Nephron (organoid): ENCODE data around the gene RASL11B.

ENCODE experiments used
- H3K27ac Mint-ChIP-seq, 3 experiments: 2 replicates each; pipeline ENCODE4 v1.8.0; 2020; ENCODE audit warnings: mixed read lengths in 3 of 3, mild to moderate bottlenecking in 2 of 3, moderate library complexity in 1 of 3
- H3K27me3 Mint-ChIP-seq: 2 replicates; pipeline ENCODE4 v1.8.0; 2021; ENCODE audit warnings: low read depth, mild to moderate bottlenecking, moderate library complexity, mixed read lengths
- H3K36me3 Mint-ChIP-seq: 2 replicates; pipeline ENCODE4 v1.8.0; 2020; ENCODE audit warnings: low read depth, mixed read lengths
- H3K4me1 Mint-ChIP-seq: 2 replicates; pipeline ENCODE4 v1.8.0; 2020; ENCODE audit warnings: mixed read lengths
- H3K4me3 Mint-ChIP-seq, 3 experiments: 2 replicates each; pipeline ENCODE4 v1.8.0; 2020; ENCODE audit warnings: mild to moderate bottlenecking in 3 of 3, mixed read lengths in 3 of 3, moderate library complexity in 2 of 3
- H3K9me3 Mint-ChIP-seq: 2 replicates; pipeline ENCODE4 v1.8.0; 2020; ENCODE audit warnings: mixed read lengths
- CTCF ChIP-seq, 3 experiments: fragments of 200-600 bp; sonication (generic); IDR thresholded peaks; one replicate each; pipeline ENCODE4 v1.5.0; 2021; ENCODE audit warnings: antibody characterized with exemption in 3 of 3; ENCODE audit not compliant: unreplicated experiment in 3 of 3

Gene RASL11B

GRCh38 chr4:52850406-52851124 is 11.6 kb upstream of the RASL11B start:
- Mint-ChIP-seq H3K36me3 (no peaks in the 10 kb centered on the region), H3K27me3 (no peaks in the 10 kb centered on the region), H3K9me3 (no peaks in the 10 kb centered on the region), H3K4me1 (peaks cover 64% of the 10 kb centered on the region), H3K4me3 (no peak overlapping the region), H3K27ac (peak overlapping the region in 2 of 3 experiments; percentile 34 to 74)
- TF ChIP-seq CTCF (IDR thresholded peaks at IDR 0.05; ENCODE audit: unreplicated experiment in 3 of 3), result no peak

GRCh38 chr4:52852041-52852440 is 10.1 kb upstream of the RASL11B start:
- peaks cover 3% of the 10 kb centered on the region for H3K9me3 Mint-ChIP-seq
- TF ChIP-seq CTCF (IDR thresholded peaks at IDR 0.05; ENCODE audit: unreplicated experiment in 3 of 3), result no peak
- no peaks in the 10 kb centered on the region for H3K36me3 Mint-ChIP-seq
- peaks cover 63% of the 10 kb centered on the region for H3K4me1 Mint-ChIP-seq
- peak overlapping the region in 2 of 3 experiments; percentile 44 to 49 for H3K27ac Mint-ChIP-seq
- no peak overlapping the region for H3K4me3 Mint-ChIP-seq
- H3K27me3 Mint-ChIP-seq, result no peaks in the 10 kb centered on the region

DNA sequence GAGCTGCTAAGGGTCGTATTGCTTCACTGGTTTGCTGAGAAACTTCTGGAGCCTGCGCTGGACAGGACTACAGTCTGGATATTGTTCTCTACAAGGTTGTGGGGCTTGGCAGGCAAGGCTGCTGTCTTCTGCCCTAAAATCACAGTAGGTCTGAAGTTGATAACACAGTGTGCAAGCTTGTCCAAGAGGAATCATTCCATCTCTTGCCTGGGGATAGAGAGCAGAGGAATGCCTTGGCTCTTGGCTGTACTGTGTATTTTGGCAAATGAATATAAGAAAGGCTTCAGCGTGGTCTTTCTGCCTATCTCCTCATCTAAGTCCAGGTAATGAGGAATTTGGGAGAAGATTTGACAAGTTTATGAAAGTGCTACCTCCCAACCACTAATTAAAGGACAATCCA is 9.4 kb upstream of the RASL11B start:
- no peak for TF ChIP-seq CTCF (IDR thresholded peaks at IDR 0.05; ENCODE audit: unreplicated experiment in 3 of 3)
- Mint-ChIP-seq H3K27ac (peak overlapping the region; percentile 0 to 49 (median 44)), H3K4me3 (no peak overlapping the region), H3K27me3 (no peaks in the 10 kb centered on the region), H3K4me1 (peaks cover 60% of the 10 kb centered on the region), H3K36me3 (no peaks in the 10 kb centered on the region), H3K9me3 (peaks cover 10% of the 10 kb centered on the region)

- Mint-ChIP-seq H3K27me3 (no peaks in the 10 kb centered on the region), H3K9me3 (peaks cover 15% of the 10 kb centered on the region), H3K36me3 (no peaks in the 10 kb centered on the region), H3K4me1 (peaks cover 53% of the 10 kb centered on the region), H3K4me3 (no peak overlapping the region), H3K27ac (peak overlapping the region in 2 of 3 experiments; percentile 2 to 49)
- no peak for TF ChIP-seq CTCF (IDR thresholded peaks at IDR 0.05; ENCODE audit: unreplicated experiment in 3 of 3)
Observed at GRCh38 chr4:52853351-52853750, 8.8 kb upstream of the RASL11B start.

DNA sequence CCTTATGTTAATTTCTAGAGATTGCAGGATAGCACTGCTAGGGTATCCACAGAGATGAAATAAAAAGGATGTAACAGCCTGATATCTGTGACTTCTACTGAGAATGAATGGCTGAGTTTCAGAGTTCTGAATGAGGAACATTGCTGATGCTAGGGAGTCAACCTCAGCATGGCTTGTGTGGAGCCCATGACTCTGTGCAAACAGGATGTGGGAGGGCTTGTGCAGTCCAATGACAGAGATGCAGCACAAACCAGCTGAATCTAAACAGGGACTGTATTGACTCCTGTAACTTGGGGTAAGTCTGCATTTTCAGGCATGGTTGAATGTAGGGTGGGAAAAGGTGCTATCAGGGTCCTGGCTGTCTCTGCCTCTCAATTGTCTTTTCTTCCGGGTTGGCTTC is 5.3 kb upstream of the RASL11B start:
- no peak overlapping the region for H3K4me3 Mint-ChIP-seq
- peaks cover 19% of the 10 kb centered on the region for H3K9me3 Mint-ChIP-seq
- no peaks in the 10 kb centered on the region for H3K27me3 Mint-ChIP-seq
- H3K4me1 Mint-ChIP-seq, result peaks cover 50% of the 10 kb centered on the region
- no peaks in the 10 kb centered on the region for H3K36me3 Mint-ChIP-seq
- H3K27ac Mint-ChIP-seq, result peak overlapping the region in 1 of 3 experiments; percentile 56
- TF ChIP-seq CTCF (IDR thresholded peaks at IDR 0.05; ENCODE audit: unreplicated experiment in 3 of 3), result no peak

GRCh38 chr4:52860361-52860760 is 1.8 kb upstream of the RASL11B start:
- Mint-ChIP-seq H3K36me3 (peaks cover 25% of the 10 kb centered on the region), H3K27me3 (no peaks in the 10 kb centered on the region), H3K4me3 (peak overlapping the region; percentile 80 to 96 (median 91)), H3K27ac (peak overlapping the region in 2 of 3 experiments; percentile 60 to 91), H3K9me3 (peaks cover 19% of the 10 kb centered on the region), H3K4me1 (peaks cover 39% of the 10 kb centered on the region)
- TF ChIP-seq CTCF (IDR thresholded peaks at IDR 0.05; ENCODE audit: unreplicated experiment in 3 of 3), result no peak
